ENCODE data around the gene PDE4D.
A peak's percentile ranks its signal among the peaks of the same experiment; 100 is the strongest.

PDE4D gene

GRCh38 chr5:59164041-59164830, 729.3 kb downstream of the PDE4D start:
- H3K4me3 Mint-ChIP-seq: no peak overlapping the region
- no peaks in the 10 kb centered on the region for H3K27me3 Mint-ChIP-seq
- no peak for DNase-seq
- H3K9me3 Mint-ChIP-seq: no peaks in the 10 kb centered on the region
- H3K27ac Mint-ChIP-seq: no peak overlapping the region
- no peak for ATAC-seq (replicated peaks)
- no peaks in the 10 kb centered on the region for H3K36me3 Mint-ChIP-seq
- no peaks in the 10 kb centered on the region for H3K4me1 Mint-ChIP-seq

- H3K36me3 Mint-ChIP-seq: no peaks in the 10 kb centered on the region
- no peaks in the 10 kb centered on the region for H3K9me3 Mint-ChIP-seq
- H3K4me1 Mint-ChIP-seq: no peaks in the 10 kb centered on the region
- ATAC-seq (replicated peaks): no peak
- H3K27me3 Mint-ChIP-seq: no peaks in the 10 kb centered on the region
- DNase-seq: no peak
- no peak overlapping the region for H3K27ac Mint-ChIP-seq
- H3K4me3 Mint-ChIP-seq: no peak overlapping the region
Observed at GRCh38 chr5:59161221-59162105, 732.1 kb downstream of the PDE4D start.

GRCh38 chr5:59158637-59159391, 734.7 kb downstream of the PDE4D start:
- no peaks in the 10 kb centered on the region for H3K36me3 Mint-ChIP-seq
- no peak overlapping the region for H3K27ac Mint-ChIP-seq
- DNase-seq: no peak
- H3K4me3 Mint-ChIP-seq: no peak overlapping the region
- H3K4me1 Mint-ChIP-seq: no peaks in the 10 kb centered on the region
- H3K9me3 Mint-ChIP-seq: no peaks in the 10 kb centered on the region
- H3K27me3 Mint-ChIP-seq: no peaks in the 10 kb centered on the region
- ATAC-seq (replicated peaks): no peak

- Mint-ChIP-seq H3K4me1 (no peaks in the 10 kb centered on the region), H3K9me3 (no peaks in the 10 kb centered on the region), H3K27me3 (no peaks in the 10 kb centered on the region), H3K36me3 (no peaks in the 10 kb centered on the region), H3K27ac (no peak overlapping the region), H3K4me3 (no peak overlapping the region)
- no peak for ATAC-seq (replicated peaks)
- no peak for DNase-seq
Observed at GRCh38 chr5:59158165-59158564, 735.4 kb downstream of the PDE4D start.

GRCh38 chr5:59157068-59157467, 736.5 kb downstream of the PDE4D start:
- H3K4me3 Mint-ChIP-seq: no peak overlapping the region

GRCh38 chr5:59152701-59153245, 740.8 kb downstream of the PDE4D start:
- no peak for DNase-seq
- H3K4me3 Mint-ChIP-seq: no peak overlapping the region
- peaks cover 4 to 5% of the 10 kb centered on the region in 2 donors for H3K4me1 Mint-ChIP-seq
- peak overlapping the region; percentile 1 for H3K27ac Mint-ChIP-seq
- peak; percentile 33 to 45 for ATAC-seq (replicated peaks)
- no peaks in the 10 kb centered on the region for H3K36me3 Mint-ChIP-seq
- no peaks in the 10 kb centered on the region for H3K27me3 Mint-ChIP-seq
- no peaks in the 10 kb centered on the region for H3K9me3 Mint-ChIP-seq

More at GRCh38 chr5:59157068-59157467, 736.5 kb downstream of the PDE4D start:
- no peak overlapping the region for H3K27ac Mint-ChIP-seq
- no peak for DNase-seq
- H3K4me1 Mint-ChIP-seq: peaks cover 4 to 5% of the 10 kb centered on the region in 2 donors
- ATAC-seq (replicated peaks): no peak
- no peaks in the 10 kb centered on the region for H3K27me3 Mint-ChIP-seq
- H3K9me3 Mint-ChIP-seq: no peaks in the 10 kb centered on the region
- no peaks in the 10 kb centered on the region for H3K36me3 Mint-ChIP-seq

GRCh38 chr5:59151162-59151889, 742.2 kb downstream of the PDE4D start:
- no peak overlapping the region for H3K27ac Mint-ChIP-seq
- ATAC-seq (replicated peaks) (no peak), DNase-seq (no peak)
- H3K36me3 Mint-ChIP-seq: no peaks in the 10 kb centered on the region
- H3K27me3 Mint-ChIP-seq: no peaks in the 10 kb centered on the region
- H3K4me3 Mint-ChIP-seq: no peak overlapping the region
- H3K4me1 Mint-ChIP-seq: peaks cover 4 to 5% of the 10 kb centered on the region in 2 donors
- no peaks in the 10 kb centered on the region for H3K9me3 Mint-ChIP-seq

- ATAC-seq (replicated peaks) (no peak), DNase-seq (no peak)
- H3K36me3 Mint-ChIP-seq: no peaks in the 10 kb centered on the region
- H3K27ac Mint-ChIP-seq: no peak overlapping the region
- no peaks in the 10 kb centered on the region for H3K9me3 Mint-ChIP-seq
- peaks cover 4 to 5% of the 10 kb centered on the region in 2 donors for H3K4me1 Mint-ChIP-seq
- H3K4me3 Mint-ChIP-seq: no peak overlapping the region
- H3K27me3 Mint-ChIP-seq: no peaks in the 10 kb centered on the region
Observed at GRCh38 chr5:59149827-59150226, 743.7 kb downstream of the PDE4D start.

GRCh38 chr5:59149271-59149670, 744.3 kb downstream of the PDE4D start:
- Mint-ChIP-seq H3K4me1 (peaks cover 4 to 5% of the 10 kb centered on the region in 2 donors), H3K27me3 (no peaks in the 10 kb centered on the region), H3K4me3 (no peak overlapping the region), H3K36me3 (no peaks in the 10 kb centered on the region), H3K27ac (no peak overlapping the region), H3K9me3 (no peaks in the 10 kb centered on the region)
- ATAC-seq (replicated peaks) (no peak), DNase-seq (no peak)

GRCh38 chr5:59146729-59147128, 746.8 kb downstream of the PDE4D start:
- Mint-ChIP-seq H3K27ac (no peak overlapping the region), H3K36me3 (no peaks in the 10 kb centered on the region), H3K4me1 (no peaks in the 10 kb centered on the region), H3K27me3 (no peaks in the 10 kb centered on the region), H3K9me3 (no peaks in the 10 kb centered on the region), H3K4me3 (no peak overlapping the region)
- DNase-seq: no peak
- ATAC-seq (replicated peaks): no peak

- Mint-ChIP-seq H3K4me1 (peaks cover under 1 to 5% of the 10 kb centered on the region in 2 donors), H3K4me3 (no peak overlapping the region), H3K27ac (no peak overlapping the region), H3K9me3 (no peaks in the 10 kb centered on the region), H3K36me3 (no peaks in the 10 kb centered on the region), H3K27me3 (no peaks in the 10 kb centered on the region)
- ATAC-seq (replicated peaks) (peak; percentile 76 to 86), DNase-seq (no peak)
Observed at GRCh38 chr5:59143926-59144333, 749.6 kb downstream of the PDE4D start.

- Mint-ChIP-seq H3K36me3 (no peaks in the 10 kb centered on the region), H3K27me3 (no peaks in the 10 kb centered on the region), H3K4me1 (peaks cover 3 to 5% of the 10 kb centered on the region in 2 donors), H3K27ac (no peak overlapping the region), H3K4me3 (no peak overlapping the region), H3K9me3 (no peaks in the 10 kb centered on the region)
- DNase-seq (no peak), ATAC-seq (replicated peaks) (no peak)
Observed at GRCh38 chr5:59142927-59143326, 750.6 kb downstream of the PDE4D start.

- Mint-ChIP-seq H3K9me3 (no peaks in the 10 kb centered on the region), H3K4me1 (peaks cover 3 to 5% of the 10 kb centered on the region in 2 donors), H3K4me3 (no peak overlapping the region), H3K27ac (no peak overlapping the region), H3K36me3 (no peaks in the 10 kb centered on the region), H3K27me3 (no peaks in the 10 kb centered on the region)
- ATAC-seq (replicated peaks) (no peak), DNase-seq (no peak)
Observed at GRCh38 chr5:59142138-59142537, 751.4 kb downstream of the PDE4D start.

All from stimulated activated naive B cell treated with anti-CD40 and anti-IgM and Interleukin-4, amounts not matched to agents 10 μg/mL and 1 μg/mL and 100 μg/mL, for 72 hours (primary cell).